D341Med (cell line): ENCODE measurements around the gene MAP3K15.

Experiments
- DNase-seq: peaks from one replicate; pipeline ENCODE4 v3.0.0; 2012; ENCODE audit warnings: low spot score

Gene MAP3K15

GRCh38 chrX:19389227-19389845 lies 126.0 kb downstream of the MAP3K15 start:
- DNase-seq, result no peak

GRCh38 chrX:19388741-19389140 lies 126.6 kb downstream of the MAP3K15 start:
- DNase-seq, result no peak

GRCh38 chrX:19388064-19388679 lies 127.1 kb downstream of the MAP3K15 start:
- DNase-seq, result no peak

- no peak for DNase-seq
Observed at GRCh38 chrX:19386679-19387078, 128.6 kb downstream of the MAP3K15 start.

GRCh38 chrX:19382555-19383145 lies 132.7 kb downstream of the MAP3K15 start:
- peak; percentile 74 for DNase-seq

- no peak for DNase-seq
Observed at GRCh38 chrX:19381326-19381725, 134.0 kb downstream of the MAP3K15 start.

- no peak for DNase-seq
Observed at GRCh38 chrX:19377799-19378198, 137.5 kb downstream of the MAP3K15 start.

- DNase-seq, result no peak
Observed at GRCh38 chrX:19375546-19375945, 139.8 kb downstream of the MAP3K15 start.

GRCh38 chrX:19373351-19373891 lies 141.9 kb downstream of the MAP3K15 start:
- no peak for DNase-seq

- DNase-seq, result no peak
Observed at GRCh38 chrX:19372547-19373331, 142.6 kb downstream of the MAP3K15 start.

GRCh38 chrX:19372170-19372546 lies 143.2 kb downstream of the MAP3K15 start:
- DNase-seq, result peak; percentile 76

GRCh38 chrX:19370061-19370460 lies 145.2 kb downstream of the MAP3K15 start:
- DNase-seq, result no peak

GRCh38 chrX:19368576-19368975 lies 146.7 kb downstream of the MAP3K15 start:
- no peak for DNase-seq

GRCh38 chrX:19361701-19362100 lies 153.6 kb downstream of the MAP3K15 start:
- no peak for DNase-seq

- DNase-seq, result no peak
Observed at GRCh38 chrX:19360903-19361302, 154.4 kb downstream of the MAP3K15 start.

- DNase-seq, result no peak
Observed at GRCh38 chrX:19358521-19358920, 156.8 kb downstream of the MAP3K15 start.

GRCh38 chrX:19354625-19355024 lies 160.7 kb downstream of the MAP3K15 start:
- no peak for DNase-seq

- no peak for DNase-seq
Observed at GRCh38 chrX:19350941-19351384, 164.3 kb downstream of the MAP3K15 start.

- DNase-seq, result no peak
Observed at GRCh38 chrX:19349264-19349663, 166.0 kb downstream of the MAP3K15 start.

- no peak for DNase-seq
Observed at GRCh38 chrX:19347916-19348315, 167.4 kb downstream of the MAP3K15 start.

- no peak for DNase-seq
Observed at GRCh38 chrX:19344661-19345060, 170.6 kb downstream of the MAP3K15 start.
